SK-N-SH treated with all-trans-retinoic acid at 6 μM for 48 hours (cell line): Measurements from ENCODE around the gene SLC35A1.

Experiments
- CREB5 ChIP-seq: fragments of 250-450 bp; sonication (Bioruptor Pico); IDR thresholded peaks from 2 replicates; pipeline ENCODE4 v1.5.1; 2020; ENCODE audit warnings: low read depth, mild to moderate bottlenecking, moderate library complexity
- OSR1 ChIP-seq: fragments of 250-450 bp; sonication (Bioruptor Pico); IDR thresholded peaks from 2 replicates; pipeline ENCODE4 v1.8.0; 2022; ENCODE audit warnings: moderate library complexity, mild to moderate bottlenecking, inconsistent platforms
- PATZ1 ChIP-seq: fragments of 250-450 bp; sonication (Bioruptor Pico); IDR thresholded peaks from 2 replicates; pipeline ENCODE4 v1.8.0; 2020; ENCODE audit warnings: mild to moderate bottlenecking, moderate library complexity, borderline replicate concordance
- RARB ChIP-seq: fragments of 250-450 bp; sonication (Bioruptor Pico); IDR thresholded peaks from 2 replicates; pipeline ENCODE4 v1.8.0; 2021; ENCODE audit warnings: mild to moderate bottlenecking, moderate library complexity
- TOX ChIP-seq: fragments of 250-450 bp; sonication (Bioruptor Pico); IDR thresholded peaks from 2 replicates; pipeline ENCODE4 v1.8.0; 2021; ENCODE audit warnings: mild to moderate bottlenecking, moderate library complexity, borderline replicate concordance
- ZC3H10 ChIP-seq: fragments of 250-450 bp; sonication (Bioruptor Pico); IDR thresholded peaks from 2 replicates; pipeline ENCODE4 v1.5.1; 2021; ENCODE audit warnings: mild to moderate bottlenecking, moderate library complexity
- ZFP30 ChIP-seq: fragments of 450-650 bp; formaldehyde crosslinking; IDR thresholded peaks from 2 replicates; pipeline ENCODE4 v1.5.0; 2022; ENCODE audit warnings: mild to moderate bottlenecking, moderate library complexity
- ZNF565 ChIP-seq: fragments of 450-650 bp; formaldehyde crosslinking; conservative IDR thresholded peaks from 2 replicates; pipeline ENCODE4 v1.5.0; 2020; ENCODE audit warnings: low read depth, mild to moderate bottlenecking, moderate library complexity
- ZNF8 ChIP-seq: fragments of 450-650 bp; formaldehyde crosslinking; IDR thresholded peaks from 2 replicates; pipeline ENCODE4 v1.5.0; 2020; ENCODE audit warnings: mild to moderate bottlenecking, moderate library complexity

- TF ChIP-seq TOX (CRISPR knock-in tag) (no peak), CREB5 (no peak), ZNF8 (CRISPR knock-in tag) (no peak), PATZ1 (no peak), OSR1 (CRISPR knock-in tag) (no peak), ZFP30 (CRISPR knock-in tag) (no peak), ZC3H10 (CRISPR knock-in tag) (no peak), ZNF565 (CRISPR knock-in tag) (no peak), RARB (CRISPR knock-in tag) (no peak)
Observed at GRCh38 chr6:87541744-87542143, 69.0 kb downstream of the SLC35A1 start.
